Kidney (tissue), 14 donors: ENCODE results near the gene GYS1. TPM values are rescaled to one million over a fixed set of nuclear protein-coding genes. Genes with fewer than 3 reads are reported as not detected.
A peak's percentile ranks its signal among the peaks of the same experiment; 100 is the strongest.
"Not testable (repeated sequence)": the region's sequence is repeated elsewhere in the genome, so short reads cannot be mapped to it uniquely, and the experiment has no call there.

Source experiments
- DNase-seq, 5 donors: peaks; one replicate each; pipeline ENCODE4 v3.0.0-alpha.2; 2013 to 2020
- FAIRE-seq: peaks from 2 replicates; lab custom pipeline; 2012; peaks lifted over from hg19 to GRCh38; lab: Jason Lieb, UNC
- H3K27ac ChIP-seq, 2 donors: one replicate each; pipeline ENCODE4 v1.7.0; 2013; ENCODE audit warnings: low read depth in 2 of 2, low read length in 2 of 2, inconsistent platforms in 1 of 2
- H3K27me3 ChIP-seq: one replicate; pipeline ENCODE4 v1.7.1; 2013; ENCODE audit warnings: low read length, inconsistent platforms; ENCODE audit not compliant: control insufficient read depth, insufficient read depth
- H3K36me3 ChIP-seq, 3 donors: one replicate each; pipeline versions ENCODE4 v1.7.0 to v1.7.1; 2013; ENCODE audit warnings: low read length in 3 of 3, control low read depth in 1 of 3, inconsistent platforms in 1 of 3; ENCODE audit not compliant: insufficient read depth in 3 of 3, control insufficient read depth in 2 of 3
- H3K4me1 ChIP-seq, 3 donors: one replicate each; pipeline versions ENCODE4 v1.7.0 to v1.7.1; 2013; ENCODE audit warnings: low read length in 3 of 3, inconsistent platforms in 1 of 3, low read depth in 1 of 3; ENCODE audit not compliant: control insufficient read depth in 2 of 3, insufficient read depth in 2 of 3
- H3K4me3 ChIP-seq, 3 donors: one replicate each; pipeline versions ENCODE4 v1.7.0 to v1.8.1; 2013; ENCODE audit warnings: low read length in 3 of 3, control low read depth in 1 of 3, inconsistent platforms in 1 of 3
- H3K9ac ChIP-seq, 3 donors: one replicate each; pipeline versions ENCODE4 v1.7.0 to v1.7.1; 2013; ENCODE audit warnings: low read length in 3 of 3, control low read depth in 1 of 3, inconsistent platforms in 1 of 3
- H3K9me3 ChIP-seq, 3 donors: one replicate each; pipeline versions ENCODE4 v1.7.0 to v1.7.1; 2013; ENCODE audit warnings: low read length in 3 of 3, control low read depth in 1 of 3, inconsistent platforms in 1 of 3; ENCODE audit not compliant: control insufficient read depth in 2 of 3, insufficient read depth in 1 of 3
- CTCF ChIP-seq: IDR thresholded peaks from 3 replicates; pipeline ENCODE4 v1.5.1; 2012; ENCODE audit warnings: mild to moderate bottlenecking, moderate library complexity, borderline replicate concordance; ENCODE audit not compliant: insufficient read depth; ENCODE audit errors: extremely low read depth
- intact Hi-C: fragments of 100-400 bp; cut with DNase I; formaldehyde crosslinking; loops from one replicate; pipeline ENCODE4 v1.11.1; 2022
- polyA plus RNA-seq: library from polyadenylated mRNA; stranded (reverse); fragments of 350-450 nt; fragmentation: Illumina TruSeq; extraction: RNeasy Lipid Tissue Mini Kit (QIAGEN cat#74804); gene quantifications from one replicate; pipeline ENCODE4 v1.2.3, GENCODE V29; 2014; ENCODE audit warnings: low read depth, low replicate concordance; ENCODE audit not compliant: insufficient read depth
- total RNA-seq: library from RNA; stranded (reverse); fragmentation: NEBNext Ultra II Directional; extraction: Animal tissue kit (Norgen Biotek cat#: 25700); gene quantifications from one replicate; pipeline ENCODE4 v1.2.1, GENCODE V29; 2021
- donor health status: control.
- donor health status: control.
- donor health status: control.
- donor health status: control.
- donor health status: control.
- donor health status: DM: yes; HTN: yes; CAD: no.
- donor health status: Normal renal cell carcinoma (clear cell type).

The GYS1 gene
- total and polyA plus RNA-seq, 2 donors from 2014 or later: 23.9 to 41.5 TPM

GRCh38 chr19:49024233-49024632 is 31.1 kb upstream of the GYS1 start, which contains the start of gene CGB3:
Gene CGB3 (minus strand): TSS chr19:49024333. CDS start chr19:49023971, 362 bp downstream.
- H3K4me3 ChIP-seq, H3K4me1 ChIP-seq, FAIRE-seq, H3K27ac ChIP-seq, intact Hi-C loops, DNase-seq, H3K36me3 ChIP-seq, H3K9me3 ChIP-seq, H3K27me3 ChIP-seq, H3K9ac ChIP-seq: not testable (repeated sequence)

- intact Hi-C loops: no loop called here
- no peaks in the 10 kb centered on the region for H3K27me3 ChIP-seq
- no peaks in the 10 kb centered on the region for H3K36me3 ChIP-seq
- H3K4me1 ChIP-seq: peaks cover 0 to 6% (median 0%) of the 10 kb centered on the region in 3 donors
- H3K9ac ChIP-seq: no peak overlapping the region
- TF ChIP-seq CTCF: no peak
- no peak for DNase-seq
- no peak for FAIRE-seq
- H3K27ac ChIP-seq: no peak overlapping the region
- H3K4me3 ChIP-seq: no peak overlapping the region
- no peaks in the 10 kb centered on the region for H3K9me3 ChIP-seq
Observed at GRCh38 chr19:49022116-49022515, 29.0 kb upstream of the GYS1 start.

GRCh38 chr19:49020931-49021895 is 28.1 kb upstream of the GYS1 start:
- TF ChIP-seq CTCF: no peak
- intact Hi-C loops: no loop called here
- FAIRE-seq: no peak
- Histone ChIP-seq H3K4me1 (peaks cover 0 to 6% (median 0%) of the 10 kb centered on the region in 3 donors), H3K27me3 (no peaks in the 10 kb centered on the region), H3K27ac (no peak overlapping the region), H3K9ac (no peak overlapping the region), H3K9me3 (no peaks in the 10 kb centered on the region), H3K36me3 (no peaks in the 10 kb centered on the region), H3K4me3 (no peak overlapping the region)
- DNase-seq: peak in 4 of 5 donors; percentile 52 to 66 (median 57)

DNA sequence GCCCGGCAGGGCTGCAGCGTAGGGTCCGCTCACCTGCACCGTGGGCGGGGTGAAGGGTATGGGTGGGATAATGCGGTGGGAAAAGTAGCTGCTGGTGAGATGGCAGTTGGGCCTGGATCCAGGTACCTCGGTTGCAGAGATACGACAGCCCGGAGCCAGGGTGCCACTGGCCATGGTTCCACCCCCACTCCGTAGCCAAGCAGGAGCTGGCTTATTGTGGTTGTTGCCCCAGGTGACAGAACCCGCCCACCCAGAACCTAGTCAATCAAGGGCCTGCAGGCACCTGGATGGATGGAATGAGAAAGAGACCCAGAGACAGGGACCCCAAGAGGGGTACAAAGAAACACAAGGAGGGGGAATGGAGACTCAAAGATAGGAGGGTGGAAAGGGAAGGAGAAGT is 27.2 kb upstream of the GYS1 start:
- FAIRE-seq (no peak), DNase-seq (peak in 2 of 5 donors; percentile 8 to 38)
- TF ChIP-seq CTCF: no peak
- no peak overlapping the region for H3K9ac ChIP-seq
- H3K9me3 ChIP-seq: no peaks in the 10 kb centered on the region
- peaks cover 0 to 6% (median 0%) of the 10 kb centered on the region in 3 donors for H3K4me1 ChIP-seq
- no peaks in the 10 kb centered on the region for H3K27me3 ChIP-seq
- no peak overlapping the region for H3K27ac ChIP-seq
- H3K36me3 ChIP-seq: no peaks in the 10 kb centered on the region
- H3K4me3 ChIP-seq: no peak overlapping the region
- intact Hi-C loops: no loop called here
